PC-3 (cell line): ENCODE data around the gene OXGR1. TPM values are rescaled to one million over a fixed set of nuclear protein-coding genes. Genes with fewer than 3 reads are reported as not detected.

Experiments
- ATAC-seq: fragments of 200-7000 bp; cut with Tn5 transposase; 2 replicates; pipeline ENCODE4 v1.9.1; 2020; ENCODE audit warnings: mild to moderate bottlenecking, moderate library complexity
- BruUV-seq: library from RNA; stranded (reverse); fragments of 400-500 nt; replicated peaks from 2 replicates; lab custom pipeline; 2021; lab: Mats Ljungman, UMichigan
- CTCF ChIA-PET: fragments of 300-600 bp; sonication (Branson Sonifier 250); formaldehyde crosslinking; loops from one replicate; lab custom pipeline; 2022; ENCODE audit warnings: antibody characterized with exemption; lab: Charles Lee
- POLR2A ChIA-PET: fragments of 300-600 bp; sonication (Branson Sonifier 250); formaldehyde crosslinking; loops from one replicate; lab custom pipeline; 2022; ENCODE audit warnings: antibody characterized with exemption; ENCODE audit not compliant: unreplicated experiment; lab: Charles Lee
- DNase-seq: peaks from one replicate; pipeline ENCODE4 v3.0.0-alpha.2; 2015
- H2AFZ ChIP-seq: fragments of 300-600 bp; sonication (generic); 2 replicates; pipeline ENCODE4 v1.6.0; 2016; ENCODE audit warnings: antibody characterized with exemption, low read length
- H3F3A ChIP-seq: fragments of 300-600 bp; sonication (generic); one replicate; pipeline ENCODE4 v1.6.0; 2017; ENCODE audit warnings: antibody characterized with exemption, low read length, control low read depth, mild to moderate bottlenecking; ENCODE audit not compliant: unreplicated experiment
- H3K27ac ChIP-seq: fragments of 300-600 bp; sonication (generic); 2 replicates; pipeline ENCODE4 v1.5.1; 2016; ENCODE audit warnings: mild to moderate bottlenecking, low read length
- H3K27me3 ChIP-seq: fragments of 300-600 bp; sonication (generic); 2 replicates; pipeline ENCODE4 v1.6.1; 2016; ENCODE audit warnings: low read length, mixed read lengths
- H3K36me3 ChIP-seq: fragments of 300-600 bp; sonication (generic); 2 replicates; pipeline ENCODE4 v1.6.1; 2016; ENCODE audit warnings: low read depth, mixed run types, low read length, mixed read lengths
- H3K4me1 ChIP-seq: fragments of 300-600 bp; sonication (generic); 2 replicates; pipeline ENCODE4 v1.5.1; 2016; ENCODE audit warnings: low read length; ENCODE audit not compliant: insufficient read depth
- H3K4me2 ChIP-seq: fragments of 300-600 bp; sonication (generic); 2 replicates; pipeline ENCODE4 v1.6.0; 2016; ENCODE audit warnings: low read length
- H3K4me3 ChIP-seq: fragments of 300-600 bp; sonication (generic); 2 replicates; pipeline ENCODE4 v1.5.1; 2016; ENCODE audit warnings: mild to moderate bottlenecking, low read length, mixed read lengths
- H3K79me2 ChIP-seq: fragments of 300-600 bp; sonication (generic); 2 replicates; pipeline ENCODE4 v1.6.1; 2017; ENCODE audit warnings: low read length, mixed read lengths
- H3K9ac ChIP-seq: fragments of 300-600 bp; sonication (generic); 2 replicates; pipeline ENCODE4 v1.6.0; 2016; ENCODE audit warnings: mild to moderate bottlenecking, low read length
- H3K9me2 ChIP-seq: fragments of 300-600 bp; sonication (generic); replicated peaks from 2 replicates; pipeline ENCODE4 v1.6.1; 2016; ENCODE audit warnings: mixed run types, low read length, mixed read lengths
- H3K9me3 ChIP-seq: fragments of 300-600 bp; sonication (generic); 2 replicates; pipeline ENCODE4 v1.6.1; 2016; ENCODE audit warnings: low read length, mixed read lengths
- H4K20me1 ChIP-seq: fragments of 300-600 bp; sonication (generic); 2 replicates; pipeline ENCODE4 v1.6.1; 2016; ENCODE audit warnings: low read length, mixed read lengths
- CTCF ChIP-seq: fragments of 300-600 bp; sonication (generic); conservative IDR thresholded peaks from 2 replicates; pipeline ENCODE4 v1.5.1; 2017; ENCODE audit warnings: antibody characterized with exemption, low read depth, mild to moderate bottlenecking, low read length
- EZH2 ChIP-seq: fragments of 300-600 bp; sonication (generic); IDR thresholded peaks from one replicate; pipeline ENCODE4 v1.6.1; 2017; ENCODE audit warnings: antibody characterized with exemption, mild to moderate bottlenecking, low read length; ENCODE audit not compliant: unreplicated experiment
- EZH2phosphoT487 ChIP-seq: fragments of 300-600 bp; sonication (generic); IDR thresholded peaks from 2 replicates; pipeline ENCODE4 v1.6.1; 2018; ENCODE audit warnings: mild to moderate bottlenecking, antibody characterized with exemption, low read length, borderline replicate concordance
- intact Hi-C: fragments of 100-400 bp; cut with micrococcal nuclease; formaldehyde crosslinking; loops from 2 replicates; pipeline ENCODE4 v1.9.0; 2023
- total RNA-seq: library from RNA; depleted of rRNA; stranded (reverse); fragments of >200 nt; gene quantifications from 2 replicates; pipeline ENCODE4 v1.2.3, GENCODE V29; 2014; rRNA removed

Gene OXGR1
- total RNA-seq, 1 experiment from 2014 or later = not detected

- Histone ChIP-seq H3K79me2 (no peaks in the 10 kb centered on the region), H3K9me3 (no peaks in the 10 kb centered on the region), H3K9me2 (no peaks in the 10 kb centered on the region), H3K4me3 (no peak overlapping the region), H3K27ac (no peak overlapping the region), H3K27me3 (peaks cover 70% of the 10 kb centered on the region), H2AFZ (no peak overlapping the region), H3K9ac (no peak overlapping the region), H3K4me2 (no peak overlapping the region), H4K20me1 (no peaks in the 10 kb centered on the region), H3K4me1 (no peaks in the 10 kb centered on the region), H3K36me3 (no peaks in the 10 kb centered on the region), H3F3A (no peaks in the 10 kb centered on the region)
- DNase-seq = no peak
- BruUV-seq = no TSS peak
- CTCF ChIA-PET = no interaction called here
- POLR2A ChIA-PET = no interaction called here
- intact Hi-C loops = no loop called here
- no peak for ATAC-seq
- TF ChIP-seq EZH2 (no peak), EZH2phosphoT487 (no peak), CTCF (no peak)
Observed at GRCh38 chr13:96935901-96936300, 58.4 kb downstream of the OXGR1 start.

Other genes starting within 250 kb of the OXGR1 start
- gene MBNL2, start 227.9 kb upstream of the OXGR1 start, total RNA-seq = 10.3 and 17.8 TPM in 2 replicates